ENCODE measurements around the gene CYP4F12. TPM values are rescaled to one million over a fixed set of nuclear protein-coding genes. Genes with fewer than 3 reads are reported as not detected.

CYP4F12 gene
- total RNA-seq, 2 donors from 2014 or later: 0.32 TPM; not detected in 1

DNA sequence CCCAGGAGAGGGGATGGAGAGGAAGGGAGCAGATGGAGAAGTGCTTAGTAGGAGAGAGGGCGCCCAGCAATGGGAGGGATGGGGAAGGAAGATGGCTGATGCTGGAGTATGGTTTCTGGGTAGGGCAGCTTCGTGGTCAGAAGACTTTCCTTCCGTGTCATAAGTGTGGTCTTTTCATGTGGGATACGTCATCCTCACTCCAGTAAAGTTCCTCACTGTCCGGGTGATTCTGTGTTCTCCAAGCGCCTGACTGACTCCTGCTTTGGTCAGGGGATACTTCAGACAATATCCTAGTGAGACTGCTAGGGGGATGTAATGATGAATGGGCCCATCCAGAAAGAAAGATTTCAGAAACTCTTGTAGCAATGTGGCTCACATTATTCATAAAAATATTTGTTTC, 61.0 kb downstream of the CYP4F12 start:
- Mint-ChIP-seq H3K27ac (no peak overlapping the region), H3K9me3 (peaks cover 0 to 3% of the 10 kb centered on the region in 2 donors), H3K36me3 (no peaks in the 10 kb centered on the region)
- ATAC-seq: no peak
- no peak for DNase-seq (ENCODE audit: low spot score in 2 of 2)

DNA sequence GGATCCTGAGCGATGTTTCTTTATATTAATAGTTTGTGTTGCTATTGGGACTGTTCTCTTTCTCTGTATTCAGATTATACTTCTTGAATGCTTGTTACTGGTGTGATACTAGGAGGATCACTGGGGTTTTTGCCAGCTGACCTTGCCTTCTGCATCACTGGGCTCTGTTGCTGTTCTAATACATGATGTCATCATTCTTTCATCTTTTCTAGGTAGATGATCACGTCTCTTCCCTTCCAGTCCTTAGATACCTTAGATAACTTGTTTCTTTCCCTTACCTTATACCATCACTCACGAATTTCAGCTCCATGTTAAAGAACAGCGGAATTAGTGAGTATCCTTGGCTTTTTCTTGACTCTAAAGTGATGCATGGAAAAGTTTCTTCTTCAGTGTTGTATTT, 64.8 kb downstream of the CYP4F12 start, which contains the start of gene OR10H3:
Gene OR10H3, plus strand, starts transcription at position 264 of the 400 bp plus-strand sequence. CDS start 3,408 bp downstream, outside the sequence.
- Mint-ChIP-seq H3K36me3 (peaks cover 10 to 13% of the 10 kb centered on the region in 2 donors), H3K27ac (no peak within 1 kb of the TSS)

DNA sequence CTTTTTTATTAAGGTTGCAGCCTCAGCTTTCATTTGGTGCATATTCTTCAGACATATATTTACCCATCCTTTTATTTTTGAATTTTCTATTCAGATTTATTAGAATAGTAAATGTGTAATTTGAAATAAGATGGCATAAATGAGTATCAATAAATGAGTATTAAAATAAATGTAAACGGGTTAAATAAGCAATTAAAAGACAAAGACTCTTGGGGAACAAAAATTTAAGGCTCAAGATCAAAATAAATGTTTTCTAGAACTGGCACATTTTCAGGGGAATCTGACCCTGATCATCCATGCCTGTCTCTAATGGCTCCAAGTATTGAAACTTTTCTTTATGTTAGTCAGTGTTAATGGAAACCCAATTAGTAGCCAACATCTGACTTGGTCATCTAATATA, 67.9 kb downstream of the CYP4F12 start:
- peaks cover 8 to 14% of the 10 kb centered on the region in 2 donors for H3K9me3 Mint-ChIP-seq
- H3K36me3 Mint-ChIP-seq: peaks cover 10 to 13% of the 10 kb centered on the region in 2 donors
- no peak for ATAC-seq
- H3K27ac Mint-ChIP-seq: no peak overlapping the region
- no peak for DNase-seq (ENCODE audit: low spot score in 2 of 2)

More for the DNA sequence above, 64.8 kb downstream of the CYP4F12 start, which contains the start of gene OR10H3:
- ATAC-seq (no peak), DNase-seq (ENCODE audit: low spot score in 2 of 2) (no peak)
- peaks cover 8 to 14% of the 10 kb centered on the region in 2 donors for H3K9me3 Mint-ChIP-seq

Other genes starting within 250 kb of the CYP4F12 start
- 10 to 100 TPM; 18.4 to 19.8 TPM for gene WIZ, start 223.1 kb upstream of the CYP4F12 start, total RNA-seq
- gene RASAL3, start 208.5 kb upstream of the CYP4F12 start, total RNA-seq: 100 to 1,000 TPM in 1 of 2 donors, 10 to 100 TPM in 1; 64.5 to 101 TPM
- under 1 TPM; 0.09 to 0.29 TPM for gene PGLYRP2, start 193.6 kb upstream of the CYP4F12 start, total RNA-seq
- under 1 TPM in 1 of 2 donors, not detected in 1; 0.72 TPM for gene CYP4F22, start 164.6 kb upstream of the CYP4F12 start, total RNA-seq
- gene CYP4F8, start 57.9 kb upstream of the CYP4F12 start, total RNA-seq: not detected
- under 1 TPM; 0.14 to 0.18 TPM for gene CYP4F3, start 32.2 kb upstream of the CYP4F12 start, total RNA-seq
- gene OR10H2, start 54.9 kb downstream of the CYP4F12 start, total RNA-seq: not detected
- not detected for gene OR10H3, start 64.9 kb downstream of the CYP4F12 start, total RNA-seq
- gene OR10H5, start 114.6 kb downstream of the CYP4F12 start, total RNA-seq: not detected
- under 1 TPM in 1 of 2 donors, not detected in 1; 0.10 TPM for gene OR10H1, start 142.6 kb downstream of the CYP4F12 start, total RNA-seq
- under 1 TPM in 1 of 2 donors, not detected in 1; 0.43 TPM for gene CYP4F2, start 225.0 kb downstream of the CYP4F12 start, total RNA-seq